RWPE2 (cell line): ENCODE data around the gene KCNMA1.
A peak's percentile ranks its signal among the peaks of the same experiment; 100 is the strongest.

Experiments used
- ATAC-seq: fragments of 200-7000 bp; cut with Tn5 transposase; 3 replicates; pipeline ENCODE4 v1.9.1; 2021; ENCODE audit warnings: low read depth
- DNase-seq: peaks from one replicate; pipeline ENCODE4 v3.0.0-alpha.2; 2020; ENCODE audit warnings: low spot score
- H3K27ac ChIP-seq: fragments of 450-650 bp; 2 replicates; pipeline ENCODE4 v1.5.1; 2017; ENCODE audit warnings: mild to moderate bottlenecking; ENCODE audit not compliant: poor library complexity, severe bottlenecking
- H3K27me3 ChIP-seq: fragments of 250-450 bp; sonication (Bioruptor Pico); 2 replicates; pipeline ENCODE4 v1.5.1; 2021; ENCODE audit warnings: mild to moderate bottlenecking, moderate library complexity; ENCODE audit not compliant: insufficient read depth, poor library complexity, severe bottlenecking
- H3K36me3 ChIP-seq: fragments of 250-450 bp; sonication (Bioruptor Pico); 2 replicates; pipeline ENCODE4 v1.5.1; 2020; ENCODE audit warnings: low read depth, mild to moderate bottlenecking, moderate library complexity
- H3K4me1 ChIP-seq: fragments of 250-450 bp; sonication (Bioruptor Pico); 2 replicates; pipeline ENCODE4 v1.5.1; 2021; ENCODE audit warnings: mild to moderate bottlenecking, moderate library complexity; ENCODE audit not compliant: insufficient read depth, poor library complexity, severe bottlenecking
- H3K4me3 ChIP-seq: fragments of 250-450 bp; sonication (Bioruptor Pico); 2 replicates; pipeline ENCODE4 v1.5.1; 2021; ENCODE audit warnings: mild to moderate bottlenecking, moderate library complexity; ENCODE audit not compliant: severe bottlenecking
- H3K9me3 ChIP-seq: fragments of 250-450 bp; sonication (Bioruptor Pico); 2 replicates; pipeline ENCODE4 v1.5.1; 2021; ENCODE audit warnings: mild to moderate bottlenecking, moderate library complexity; ENCODE audit not compliant: severe bottlenecking
- TF ChIP-seq, protein P1 (sequence below): fragments of 450-650 bp; IDR thresholded peaks from one replicate; pipeline ENCODE4 v1.5.1; 2017; ENCODE audit warnings: mild to moderate bottlenecking, moderate library complexity; ENCODE audit not compliant: poor library complexity, severe bottlenecking

The KCNMA1 gene

GRCh38 chr10:77157248-77158019 is 480.2 kb downstream of the KCNMA1 start:
- H3K27ac ChIP-seq: peak overlapping the region; percentile 58
- H3K4me1 ChIP-seq: peaks cover 38% of the 10 kb centered on the region
- TF ChIP-seq, protein P1, sequence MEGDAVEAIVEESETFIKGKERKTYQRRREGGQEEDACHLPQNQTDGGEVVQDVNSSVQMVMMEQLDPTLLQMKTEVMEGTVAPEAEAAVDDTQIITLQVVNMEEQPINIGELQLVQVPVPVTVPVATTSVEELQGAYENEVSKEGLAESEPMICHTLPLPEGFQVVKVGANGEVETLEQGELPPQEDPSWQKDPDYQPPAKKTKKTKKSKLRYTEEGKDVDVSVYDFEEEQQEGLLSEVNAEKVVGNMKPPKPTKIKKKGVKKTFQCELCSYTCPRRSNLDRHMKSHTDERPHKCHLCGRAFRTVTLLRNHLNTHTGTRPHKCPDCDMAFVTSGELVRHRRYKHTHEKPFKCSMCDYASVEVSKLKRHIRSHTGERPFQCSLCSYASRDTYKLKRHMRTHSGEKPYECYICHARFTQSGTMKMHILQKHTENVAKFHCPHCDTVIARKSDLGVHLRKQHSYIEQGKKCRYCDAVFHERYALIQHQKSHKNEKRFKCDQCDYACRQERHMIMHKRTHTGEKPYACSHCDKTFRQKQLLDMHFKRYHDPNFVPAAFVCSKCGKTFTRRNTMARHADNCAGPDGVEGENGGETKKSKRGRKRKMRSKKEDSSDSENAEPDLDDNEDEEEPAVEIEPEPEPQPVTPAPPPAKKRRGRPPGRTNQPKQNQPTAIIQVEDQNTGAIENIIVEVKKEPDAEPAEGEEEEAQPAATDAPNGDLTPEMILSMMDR: no peak
- H3K4me3 ChIP-seq: no peak overlapping the region
- no peaks in the 10 kb centered on the region for H3K9me3 ChIP-seq
- no peaks in the 10 kb centered on the region for H3K36me3 ChIP-seq
- DNase-seq (no peak), ATAC-seq (no peak)
- H3K27me3 ChIP-seq: no peaks in the 10 kb centered on the region

- TF ChIP-seq, protein P1: no peak
- Histone ChIP-seq H3K4me3 (no peak overlapping the region), H3K9me3 (no peaks in the 10 kb centered on the region), H3K36me3 (no peaks in the 10 kb centered on the region), H3K4me1 (peaks cover 28% of the 10 kb centered on the region), H3K27ac (peak overlapping the region; percentile 58), H3K27me3 (no peaks in the 10 kb centered on the region)
- ATAC-seq (no peak), DNase-seq (no peak)
These were observed 481.2 kb downstream of the KCNMA1 start for GRCh38 chr10:77156406-77156879.

GRCh38 chr10:77152256-77152655 is 485.4 kb downstream of the KCNMA1 start:
- no peak for ATAC-seq
- H3K27me3 ChIP-seq: no peaks in the 10 kb centered on the region
- TF ChIP-seq, protein P1: no peak

GRCh38 chr10:77151408-77151807 is 486.2 kb downstream of the KCNMA1 start:
- Histone ChIP-seq H3K27ac (no peak overlapping the region), H3K4me1 (peaks cover 13% of the 10 kb centered on the region), H3K36me3 (no peaks in the 10 kb centered on the region), H3K27me3 (no peaks in the 10 kb centered on the region), H3K9me3 (no peaks in the 10 kb centered on the region), H3K4me3 (no peak overlapping the region)
- no peak for ATAC-seq
- TF ChIP-seq, protein P1: no peak
- no peak for DNase-seq

More at GRCh38 chr10:77152256-77152655, 485.4 kb downstream of the KCNMA1 start:
- DNase-seq: no peak
- no peak overlapping the region for H3K27ac ChIP-seq
- H3K4me3 ChIP-seq: no peak overlapping the region
- H3K4me1 ChIP-seq: peaks cover 18% of the 10 kb centered on the region
- no peaks in the 10 kb centered on the region for H3K9me3 ChIP-seq
- H3K36me3 ChIP-seq: no peaks in the 10 kb centered on the region

DNA sequence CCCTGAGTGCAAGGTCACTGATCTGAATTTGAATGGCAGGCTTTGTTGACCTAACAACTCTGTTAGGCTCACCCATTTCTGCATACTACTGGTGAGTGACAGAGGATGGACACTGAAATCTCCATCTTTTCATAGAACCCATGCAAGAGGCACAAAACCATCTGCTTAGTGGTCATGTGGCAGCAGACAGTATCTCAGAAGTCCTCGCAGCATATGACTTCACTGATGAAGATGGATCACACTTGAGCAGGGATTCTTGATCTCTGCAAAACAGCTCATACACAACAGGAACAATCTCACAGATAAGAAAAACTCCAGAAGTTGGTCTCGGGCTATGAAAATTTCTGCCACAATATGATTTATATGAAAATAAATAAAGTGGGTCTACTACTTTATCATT is 487.9 kb downstream of the KCNMA1 start:
- DNase-seq (no peak), ATAC-seq (no peak)
- no peaks in the 10 kb centered on the region for H3K9me3 ChIP-seq
- H3K27ac ChIP-seq: no peak overlapping the region
- TF ChIP-seq, protein P1: no peak
- H3K36me3 ChIP-seq: no peaks in the 10 kb centered on the region
- H3K4me1 ChIP-seq: peaks cover 10% of the 10 kb centered on the region
- no peaks in the 10 kb centered on the region for H3K27me3 ChIP-seq
- H3K4me3 ChIP-seq: no peak overlapping the region
